ENCODE measurements around the gene PSKH1. TPM values are rescaled to one million over a fixed set of nuclear protein-coding genes. Genes with fewer than 3 reads are reported as not detected.
"Not testable (repeated sequence)": the region's sequence is repeated elsewhere in the genome, so short reads cannot be mapped to it uniquely, and the experiment has no call there.

The PSKH1 gene
- total RNA-seq, 6 donors from 2014 or later, result 21.9 to 36.5 (median 31.5) TPM

GRCh38 chr16:67969254-67970039, 76.4 kb downstream of the PSKH1 start:
- Histone ChIP-seq H3K4me1 (peaks cover 19 to 39% (median 28%) of the 10 kb centered on the region in 4 donors), H3K36me3 (peaks cover 0 to 4% (median 0%) of the 10 kb centered on the region in 4 donors), H3K27me3 (no peaks in the 10 kb centered on the region), H3K9me3 (no peaks in the 10 kb centered on the region), H3K4me3 (peak overlapping the region; percentile 49 to 99 (median 76)), H3K27ac (peak overlapping the region; percentile 90 to 98 (median 96))
- DNase-seq, result peak in 1 of 2 donors; percentile 78
- WGBS, 2 donors, result 50 to 53% methylated on average over 24 to 33 of the region's 40 CpGs
- no peak for TF ChIP-seq EP300 (IDR thresholded peaks at IDR 0.05)
- TF ChIP-seq CTCF (IDR thresholded peaks at IDR 0.05), result no peak
- TF ChIP-seq POLR2AphosphoS5 (IDR thresholded peaks at IDR 0.05), result no peak
- no peak for TF ChIP-seq POLR2A (IDR thresholded peaks at IDR 0.05)
- no peak for ATAC-seq (ENCODE audit: low FRiP score in 2 of 2)

GRCh38 chr16:67971111-67971510, 78.1 kb downstream of the PSKH1 start:
- no peak for ATAC-seq (ENCODE audit: low FRiP score in 2 of 2)
- H3K4me3 ChIP-seq, result no peak overlapping the region
- TF ChIP-seq POLR2A (IDR thresholded peaks at IDR 0.05), result no peak
- TF ChIP-seq CTCF (IDR thresholded peaks at IDR 0.05), result no peak
- TF ChIP-seq EP300 (IDR thresholded peaks at IDR 0.05), result no peak
- TF ChIP-seq POLR2AphosphoS5 (IDR thresholded peaks at IDR 0.05), result no peak
- WGBS, 2 donors, result 88 to 96% methylated on average over 9 of the region's 9 CpGs
- no peak overlapping the region for H3K27ac ChIP-seq
- no peaks in the 10 kb centered on the region for H3K36me3 ChIP-seq
- H3K9me3 ChIP-seq, result no peaks in the 10 kb centered on the region
- H3K27me3 ChIP-seq, result no peaks in the 10 kb centered on the region
- peaks cover 11 to 29% (median 18%) of the 10 kb centered on the region in 4 donors for H3K4me1 ChIP-seq
- no peak for DNase-seq

GRCh38 chr16:67972285-67972684, 79.2 kb downstream of the PSKH1 start:
- not testable (repeated sequence) for H3K9me3 ChIP-seq; ATAC-seq (ENCODE audit: low FRiP score in 2 of 2); H3K36me3 ChIP-seq; H3K27ac ChIP-seq; DNase-seq; H3K4me3 ChIP-seq; H3K27me3 ChIP-seq
- WGBS, 2 donors, result 87 to 95% methylated on average over 7 of the region's 7 CpGs
- H3K4me1 ChIP-seq, result peaks cover 0 to 17% (median 6%) of the 10 kb centered on the region in 4 donors

GRCh38 chr16:67975321-67976105, 82.5 kb downstream of the PSKH1 start:
- DNase-seq (no peak), ATAC-seq (ENCODE audit: low FRiP score in 2 of 2) (no peak)
- Histone ChIP-seq H3K4me3 (no peak overlapping the region), H3K9me3 (no peaks in the 10 kb centered on the region), H3K27me3 (no peaks in the 10 kb centered on the region), H3K36me3 (no peaks in the 10 kb centered on the region), H3K4me1 (no peaks in the 10 kb centered on the region), H3K27ac (no peak overlapping the region)
- 74 to 78% methylated on average over 14 of the region's 14 CpGs for WGBS, 2 donors
- TF ChIP-seq CTCF (IDR thresholded peaks at IDR 0.05), result no peak

- Histone ChIP-seq H3K36me3 (no peaks in the 10 kb centered on the region), H3K9me3 (no peaks in the 10 kb centered on the region), H3K4me1 (no peaks in the 10 kb centered on the region), H3K27me3 (no peaks in the 10 kb centered on the region), H3K27ac (no peak overlapping the region), H3K4me3 (no peak overlapping the region)
- DNase-seq (no peak), ATAC-seq (ENCODE audit: low FRiP score in 2 of 2) (no peak)
- TF ChIP-seq CTCF (IDR thresholded peaks at IDR 0.05) (no peak), POLR2A (IDR thresholded peaks at IDR 0.05) (no peak), POLR2AphosphoS5 (IDR thresholded peaks at IDR 0.05) (no peak), EP300 (IDR thresholded peaks at IDR 0.05) (no peak)
- 100% methylated on average over 1 to 2 of the region's 2 CpGs for WGBS, 2 donors
Observed at GRCh38 chr16:67976205-67976604, 83.2 kb downstream of the PSKH1 start.
